Hepatocyte (in vitro differentiated cells): Measurements from ENCODE around the gene ADGRB3. TPM values are rescaled to one million over a fixed set of nuclear protein-coding genes. Genes with fewer than 3 reads are reported as not detected.
A peak's percentile ranks its signal among the peaks of the same experiment; 100 is the strongest.

Experiments used
- DNase-seq: peaks from one replicate; pipeline ENCODE4 v3.0.0-alpha.2; 2016; ENCODE audit warnings: low spot score
- H2AFZ ChIP-seq: fragments of 200-600 bp; sonication (generic); 2 replicates; pipeline ENCODE4 v1.6.0; 2016; ENCODE audit warnings: antibody characterized with exemption, mild to moderate bottlenecking
- H3K27ac ChIP-seq: fragments of 200-600 bp; sonication (generic); 2 replicates; pipeline ENCODE4 v1.5.1; 2016; ENCODE audit warnings: mild to moderate bottlenecking
- H3K27me3 ChIP-seq: fragments of 200-600 bp; sonication (generic); 2 replicates; pipeline ENCODE4 v1.6.1; 2016
- H3K36me3 ChIP-seq: fragments of 200-600 bp; sonication (generic); replicated peaks from 2 replicates; pipeline ENCODE4 v1.5.1; 2016; ENCODE audit warnings: low read depth; ENCODE audit not compliant: insufficient read depth
- H3K4me1 ChIP-seq: fragments of 200-600 bp; sonication (generic); 2 replicates; pipeline ENCODE4 v1.5.1; 2016; ENCODE audit warnings: mild to moderate bottlenecking, moderate library complexity; ENCODE audit not compliant: insufficient read depth
- H3K4me2 ChIP-seq: fragments of 200-600 bp; sonication (generic); 2 replicates; pipeline ENCODE4 v1.6.0; 2016
- H3K4me3 ChIP-seq: fragments of 200-600 bp; sonication (generic); 2 replicates; pipeline ENCODE4 v1.5.1; 2016; ENCODE audit warnings: mild to moderate bottlenecking
- H3K79me2 ChIP-seq: fragments of 200-600 bp; sonication (generic); 2 replicates; pipeline ENCODE4 v1.6.0; 2017; ENCODE audit warnings: mild to moderate bottlenecking
- H3K9me2 ChIP-seq: fragments of 200-600 bp; sonication (generic); replicated peaks from 2 replicates; pipeline ENCODE4 v1.6.0; 2017; ENCODE audit warnings: mild to moderate bottlenecking; ENCODE audit not compliant: insufficient read depth
- H3K9me3 ChIP-seq: fragments of 200-600 bp; sonication (generic); 2 replicates; pipeline ENCODE4 v1.5.1; 2016; ENCODE audit warnings: low read depth, mild to moderate bottlenecking
- H4K20me1 ChIP-seq: fragments of 200-600 bp; sonication (generic); 2 replicates; pipeline ENCODE4 v1.6.0; 2016; ENCODE audit warnings: mild to moderate bottlenecking; ENCODE audit not compliant: insufficient read depth, poor library complexity, severe bottlenecking
- CTCF ChIP-seq: fragments of 200-600 bp; sonication (generic); IDR thresholded peaks from 2 replicates; pipeline ENCODE4 v1.5.1; 2016; ENCODE audit warnings: antibody characterized with exemption, mild to moderate bottlenecking; ENCODE audit not compliant: poor library complexity
- EZH2 ChIP-seq: fragments of 200-600 bp; sonication (generic); IDR thresholded peaks from 2 replicates; pipeline ENCODE4 v1.6.1; 2016; ENCODE audit warnings: antibody characterized with exemption, mild to moderate bottlenecking, borderline replicate concordance
- EZH2phosphoT487 ChIP-seq: fragments of 200-600 bp; sonication (generic); IDR thresholded peaks from one replicate; pipeline ENCODE4 v1.6.1; 2018; ENCODE audit warnings: antibody characterized with exemption, mild to moderate bottlenecking, low read depth, moderate library complexity; ENCODE audit not compliant: unreplicated experiment, severe bottlenecking
- WGBS: methylation state at CpG from one replicate; pipeline ENCODE4 v1.1.6; 2016; ENCODE audit warnings: low lambda C conversion rate; ENCODE audit errors: missing lambda C conversion rate; 5-methylcytosine and 5-hydroxymethylcytosine counted together
- polyA plus RNA-seq: library from polyadenylated mRNA; unstranded; fragments of >200 nt; fragmentation: Nextera tagmentation; extraction: Ambion mirVana; gene quantifications from 2 replicates; pipeline ENCODE4 v1.2.1, GENCODE V29; 2016
- total RNA-seq: library from RNA; depleted of rRNA; stranded (reverse); fragments of >200 nt; gene quantifications from 2 replicates; pipeline ENCODE4 v1.2.3, GENCODE V29; 2014

The ADGRB3 gene
- total and polyA plus RNA-seq, 2 experiments from 2014 or later, result 0.17 to 2.2 TPM

- Histone ChIP-seq H3K27ac (no peak overlapping the region), H2AFZ (no peak overlapping the region), H3K79me2 (no peaks in the 10 kb centered on the region), H3K9me2 (no peaks in the 10 kb centered on the region), H3K4me1 (no peaks in the 10 kb centered on the region), H3K36me3 (no peaks in the 10 kb centered on the region), H4K20me1 (no peaks in the 10 kb centered on the region), H3K4me3 (no peak overlapping the region), H3K4me2 (no peak overlapping the region), H3K9me3 (no peaks in the 10 kb centered on the region), H3K27me3 (no peaks in the 10 kb centered on the region)
- TF ChIP-seq CTCF (no peak), EZH2 (no peak), EZH2phosphoT487 (no peak)
- WGBS, result 65% methylated on average over 2 of the region's 2 CpGs
- peak; percentile 30 for DNase-seq
Observed at GRCh38 chr6:69343851-69344250, 708.8 kb downstream of the ADGRB3 start.

DNA sequence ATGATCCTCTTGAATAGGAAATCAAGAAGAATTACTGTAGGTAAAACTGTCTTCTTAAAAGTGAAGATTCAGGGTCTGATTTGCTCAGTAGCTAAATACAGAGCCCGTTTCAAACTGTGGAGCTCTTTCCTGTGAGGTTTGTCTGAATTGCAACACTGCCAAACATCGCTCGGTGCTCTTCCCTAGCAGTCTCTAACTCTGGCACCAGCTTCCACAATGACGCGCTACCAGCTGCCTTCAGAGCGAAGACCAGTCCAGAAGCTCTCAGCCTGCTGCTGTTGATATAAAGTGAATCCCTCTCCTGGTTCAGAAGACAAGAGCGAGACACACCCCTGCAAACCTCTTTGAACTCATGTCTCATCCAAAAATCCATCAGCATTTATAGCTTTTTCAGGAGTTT is 714.7 kb downstream of the ADGRB3 start:
- H3K36me3 ChIP-seq, result no peaks in the 10 kb centered on the region
- no peak overlapping the region for H3K4me2 ChIP-seq
- no peak for TF ChIP-seq EZH2
- TF ChIP-seq EZH2phosphoT487, result no peak
- no peak for TF ChIP-seq CTCF
- H3K9me3 ChIP-seq, result no peaks in the 10 kb centered on the region
- no peaks in the 10 kb centered on the region for H3K4me1 ChIP-seq
- H2AFZ ChIP-seq, result no peak overlapping the region
- 82% methylated on average over 7 of the region's 7 CpGs for WGBS
- no peak overlapping the region for H3K27ac ChIP-seq
- H3K4me3 ChIP-seq, result no peak overlapping the region
- no peaks in the 10 kb centered on the region for H4K20me1 ChIP-seq
- H3K9me2 ChIP-seq, result no peaks in the 10 kb centered on the region
- no peak for DNase-seq
- H3K27me3 ChIP-seq, result no peaks in the 10 kb centered on the region
- no peaks in the 10 kb centered on the region for H3K79me2 ChIP-seq

DNA sequence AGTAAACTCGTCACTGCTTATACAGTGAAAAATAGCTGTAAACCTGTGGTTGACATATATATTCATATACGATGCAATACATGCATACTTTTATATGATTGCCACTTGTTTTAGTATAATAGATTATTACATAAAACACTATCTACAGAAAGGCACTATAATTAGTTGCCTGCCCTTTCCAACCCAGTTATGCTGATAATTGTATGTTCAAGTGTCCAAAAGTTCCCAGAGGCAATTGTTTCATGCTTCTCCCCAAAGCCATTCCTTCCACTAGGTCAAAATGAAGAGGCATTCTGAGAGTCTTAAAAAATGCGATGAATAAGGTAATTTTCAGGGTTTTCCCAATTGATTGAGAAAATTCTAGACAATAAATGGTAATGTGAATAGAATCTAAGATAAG is 727.1 kb downstream of the ADGRB3 start:
- no peaks in the 10 kb centered on the region for H3K36me3 ChIP-seq
- H3K27ac ChIP-seq, result no peak overlapping the region
- H3K9me3 ChIP-seq, result no peaks in the 10 kb centered on the region
- DNase-seq, result no peak
- no peaks in the 10 kb centered on the region for H4K20me1 ChIP-seq
- TF ChIP-seq EZH2, result no peak
- TF ChIP-seq EZH2phosphoT487, result no peak
- no peak for TF ChIP-seq CTCF
- H3K79me2 ChIP-seq, result no peaks in the 10 kb centered on the region
- no peaks in the 10 kb centered on the region for H3K9me2 ChIP-seq
- H3K4me3 ChIP-seq, result no peak overlapping the region
- H3K27me3 ChIP-seq, result no peaks in the 10 kb centered on the region
- H3K4me2 ChIP-seq, result no peak overlapping the region
- H2AFZ ChIP-seq, result no peak overlapping the region
- 82% methylated on average over 3 of the region's 3 CpGs for WGBS
- H3K4me1 ChIP-seq, result no peaks in the 10 kb centered on the region

DNA sequence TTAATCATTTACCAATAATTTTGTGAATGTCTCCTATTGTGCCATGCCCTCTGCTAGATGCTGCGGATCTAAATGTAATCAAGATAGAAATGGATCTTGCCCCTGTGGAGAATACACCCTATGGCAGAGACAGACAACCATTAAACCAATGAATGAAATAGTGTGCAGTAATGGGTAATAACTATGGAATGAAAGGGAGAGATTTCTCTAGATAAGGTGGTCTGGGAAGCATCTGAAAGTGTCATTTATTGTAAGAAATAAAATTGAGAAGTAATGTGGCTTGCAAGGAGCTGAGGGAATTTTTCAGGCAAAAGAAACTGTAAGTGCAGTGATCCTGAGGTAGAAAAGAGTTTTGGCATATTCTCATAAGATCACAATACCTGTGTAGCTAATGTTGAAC is 731.7 kb downstream of the ADGRB3 start:
- no peaks in the 10 kb centered on the region for H4K20me1 ChIP-seq
- H3K27me3 ChIP-seq, result no peaks in the 10 kb centered on the region
- no peaks in the 10 kb centered on the region for H3K4me1 ChIP-seq
- H3K36me3 ChIP-seq, result no peaks in the 10 kb centered on the region
- no peaks in the 10 kb centered on the region for H3K9me2 ChIP-seq
- H3K4me3 ChIP-seq, result no peak overlapping the region
- TF ChIP-seq EZH2phosphoT487 (no peak), EZH2 (no peak), CTCF (no peak)
- no peak for DNase-seq
- H3K9me3 ChIP-seq, result no peaks in the 10 kb centered on the region
- no peak overlapping the region for H3K27ac ChIP-seq
- no peak overlapping the region for H3K4me2 ChIP-seq
- 78% methylated on average over 1 of the region's 1 CpG for WGBS
- no peaks in the 10 kb centered on the region for H3K79me2 ChIP-seq
- H2AFZ ChIP-seq, result no peak overlapping the region
